Astrocyte of the spinal cord (primary cell): ENCODE measurements around the gene BAZ1A.

Experiments used
- DNase-seq: peaks from one replicate; pipeline ENCODE4 v3.0.0; 2011; ENCODE audit warnings: low read depth, low spot score
- H3K4me3 ChIP-seq: 2 replicates; pipeline ENCODE4 v1.5.1; 2011; ENCODE audit warnings: low read depth, mild to moderate bottlenecking, low read length, moderate library complexity
- CTCF ChIP-seq: IDR thresholded peaks from 2 replicates; pipeline ENCODE4 v1.5.1; 2012; ENCODE audit warnings: low read depth, mild to moderate bottlenecking, low read length, inconsistent platforms
- in situ Hi-C: cut with HindIII; loops from 2 replicates; pipeline ENCODE4 v1.10.0; 2017; ENCODE audit warnings: low sequenced_read_pairs

The BAZ1A gene

GRCh38 chr14:34766060-34766459, 109.1 kb downstream of the BAZ1A start:
- no peak overlapping the region for H3K4me3 ChIP-seq
- TF ChIP-seq CTCF, result peak; percentile 17
- in situ Hi-C loops, result no loop called here
- DNase-seq, result no peak

GRCh38 chr14:34755215-34755614, 119.9 kb downstream of the BAZ1A start:
- no peak for TF ChIP-seq CTCF
- in situ Hi-C loops, result no loop called here
- H3K4me3 ChIP-seq, result no peak overlapping the region
- DNase-seq, result no peak

GRCh38 chr14:34754687-34755086, 120.5 kb downstream of the BAZ1A start:
- no peak for DNase-seq
- H3K4me3 ChIP-seq, result no peak overlapping the region
- TF ChIP-seq CTCF, result no peak
- in situ Hi-C loops, result no loop called here

- no peak for TF ChIP-seq CTCF
- in situ Hi-C loops, result no loop called here
- DNase-seq, result peak; percentile 72
- H3K4me3 ChIP-seq, result no peak overlapping the region
These were observed 124.5 kb downstream of the BAZ1A start for GRCh38 chr14:34750670-34751069.

GRCh38 chr14:34750233-34750632, 124.9 kb downstream of the BAZ1A start:
- in situ Hi-C loops, result no loop called here
- no peak overlapping the region for H3K4me3 ChIP-seq
- no peak for DNase-seq
- no peak for TF ChIP-seq CTCF

- no peak for DNase-seq
- in situ Hi-C loops, result no loop called here
- no peak overlapping the region for H3K4me3 ChIP-seq
- no peak for TF ChIP-seq CTCF
These were observed 125.8 kb downstream of the BAZ1A start for GRCh38 chr14:34749408-34749807.

GRCh38 chr14:34742270-34743115, 132.7 kb downstream of the BAZ1A start:
- H3K4me3 ChIP-seq, result no peak overlapping the region
- in situ Hi-C loops, result no loop called here
- TF ChIP-seq CTCF, result no peak
- DNase-seq, result no peak
